MM.1S (cell line): ENCODE data around the gene ATP8B3.

Source experiments
- EZH2 ChIP-seq: fragments of 300-600 bp; sonication (generic); optimal IDR thresholded peaks from 2 replicates; pipeline ENCODE3; 2017; ENCODE audit warnings: low read depth, mild to moderate bottlenecking, antibody characterized with exemption, low read length, mixed read lengths
- EZH2phosphoT487 ChIP-seq: fragments of 300-600 bp; sonication (generic); IDR thresholded peaks from 2 replicates; pipeline ENCODE4 v1.6.1; 2018; ENCODE audit warnings: antibody characterized with exemption, low read length
- TF ChIP-seq, protein P1 (sequence below): fragments of 300-600 bp; sonication (generic); IDR thresholded peaks from 2 replicates; pipeline ENCODE4 v1.5.1; 2016; ENCODE audit warnings: antibody characterized with exemption, low read length, mixed read lengths

DNA sequence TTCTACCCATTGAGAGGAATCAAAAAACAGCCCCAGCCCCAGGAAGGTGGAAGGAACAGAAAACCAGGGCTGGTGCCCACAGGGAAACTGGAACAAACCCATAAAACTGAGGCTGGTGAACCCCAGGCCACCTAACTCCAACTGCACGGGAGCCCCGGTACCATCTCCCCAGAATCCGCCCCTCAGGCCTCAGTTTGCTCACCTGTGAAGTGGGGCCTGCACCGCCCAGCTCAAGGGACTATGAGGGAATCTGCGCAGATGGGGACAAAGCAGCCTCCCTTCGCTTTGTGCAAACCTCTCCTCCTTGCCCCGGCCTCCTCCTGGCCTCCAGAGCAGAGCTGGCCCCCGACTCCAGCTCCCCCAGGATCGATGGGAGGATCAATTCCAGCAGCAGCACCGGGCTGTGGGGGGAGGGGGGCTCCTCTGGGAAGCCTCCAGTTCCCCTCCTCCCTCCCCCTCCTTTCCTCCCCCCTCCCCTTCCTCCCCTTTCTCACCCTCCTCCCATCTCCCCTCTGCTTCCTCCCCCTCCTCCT is 67.9 kb downstream of the ATP8B3 start:
- TF ChIP-seq, protein P1, sequence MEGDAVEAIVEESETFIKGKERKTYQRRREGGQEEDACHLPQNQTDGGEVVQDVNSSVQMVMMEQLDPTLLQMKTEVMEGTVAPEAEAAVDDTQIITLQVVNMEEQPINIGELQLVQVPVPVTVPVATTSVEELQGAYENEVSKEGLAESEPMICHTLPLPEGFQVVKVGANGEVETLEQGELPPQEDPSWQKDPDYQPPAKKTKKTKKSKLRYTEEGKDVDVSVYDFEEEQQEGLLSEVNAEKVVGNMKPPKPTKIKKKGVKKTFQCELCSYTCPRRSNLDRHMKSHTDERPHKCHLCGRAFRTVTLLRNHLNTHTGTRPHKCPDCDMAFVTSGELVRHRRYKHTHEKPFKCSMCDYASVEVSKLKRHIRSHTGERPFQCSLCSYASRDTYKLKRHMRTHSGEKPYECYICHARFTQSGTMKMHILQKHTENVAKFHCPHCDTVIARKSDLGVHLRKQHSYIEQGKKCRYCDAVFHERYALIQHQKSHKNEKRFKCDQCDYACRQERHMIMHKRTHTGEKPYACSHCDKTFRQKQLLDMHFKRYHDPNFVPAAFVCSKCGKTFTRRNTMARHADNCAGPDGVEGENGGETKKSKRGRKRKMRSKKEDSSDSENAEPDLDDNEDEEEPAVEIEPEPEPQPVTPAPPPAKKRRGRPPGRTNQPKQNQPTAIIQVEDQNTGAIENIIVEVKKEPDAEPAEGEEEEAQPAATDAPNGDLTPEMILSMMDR: no peak
- TF ChIP-seq EZH2: no peak
- no peak for TF ChIP-seq EZH2phosphoT487
